Measurements from ENCODE around the gene SNRPN.
"Not testable (repeated sequence)": the region's sequence is repeated elsewhere in the genome, so short reads cannot be mapped to it uniquely, and the experiment has no call there.

SNRPN gene

DNA sequence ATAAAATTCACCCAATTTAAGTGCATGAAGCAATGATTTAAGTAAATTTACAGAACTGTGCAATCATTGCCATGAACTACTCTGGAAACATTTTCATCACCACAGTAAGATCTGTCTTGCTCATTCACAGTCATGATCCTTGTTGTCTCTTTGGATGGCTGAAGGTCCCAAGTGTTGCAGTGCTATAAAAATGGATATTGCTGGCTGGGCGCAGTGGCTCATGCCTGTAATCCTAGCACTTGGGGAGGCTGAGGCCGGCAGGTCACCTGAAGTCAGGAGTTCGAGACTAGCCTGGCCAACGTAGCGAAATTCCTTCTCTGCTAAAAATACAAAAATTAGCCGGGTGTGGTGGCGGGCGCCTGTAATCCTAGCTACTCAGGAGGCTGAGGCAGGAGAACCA lies 17.0 kb downstream of the SNRPN start:
- no peak for DNase-seq

- not testable (repeated sequence) for DNase-seq
These were observed 17.9 kb downstream of the SNRPN start for GRCh38 chr15:24972707-24973106.

DNA sequence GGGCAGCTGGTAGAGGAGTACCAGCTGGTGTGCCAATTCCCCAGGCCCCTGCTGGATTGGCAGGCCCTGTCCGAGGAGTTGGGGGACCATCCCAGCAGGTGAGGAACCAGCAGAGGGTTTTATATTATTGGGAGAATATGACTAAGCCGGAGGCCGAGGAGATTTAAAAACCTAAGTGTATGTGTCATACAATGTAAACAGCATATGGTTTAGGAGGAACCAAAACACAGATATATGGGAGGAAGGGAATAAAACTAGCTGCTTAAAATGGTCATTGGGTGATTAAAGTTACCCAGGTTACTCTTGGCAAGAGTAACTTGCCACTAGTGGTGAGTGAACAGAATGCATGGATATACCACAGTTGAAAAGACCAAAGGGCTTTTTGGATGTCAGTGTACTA lies 22.1 kb downstream of the SNRPN start:
- no peak for DNase-seq

DNA sequence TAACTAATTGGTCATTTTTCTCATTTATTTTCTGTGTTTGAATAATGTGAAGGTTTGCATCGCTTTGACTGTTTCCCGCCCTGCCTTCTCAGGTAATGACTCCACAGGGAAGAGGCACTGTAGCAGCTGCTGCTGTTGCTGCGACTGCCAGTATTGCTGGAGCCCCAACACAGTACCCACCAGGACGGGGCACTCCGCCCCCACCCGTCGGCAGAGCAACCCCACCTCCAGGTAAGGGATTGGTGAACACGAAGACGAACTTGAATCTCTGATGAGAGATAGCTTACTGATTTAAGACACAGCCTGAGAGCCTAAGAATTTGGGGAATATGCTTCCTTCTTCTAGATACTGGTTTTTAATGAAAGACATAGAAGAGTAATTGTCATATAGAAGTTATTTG lies 22.9 kb downstream of the SNRPN start:
- DNase-seq = no peak

DNA sequence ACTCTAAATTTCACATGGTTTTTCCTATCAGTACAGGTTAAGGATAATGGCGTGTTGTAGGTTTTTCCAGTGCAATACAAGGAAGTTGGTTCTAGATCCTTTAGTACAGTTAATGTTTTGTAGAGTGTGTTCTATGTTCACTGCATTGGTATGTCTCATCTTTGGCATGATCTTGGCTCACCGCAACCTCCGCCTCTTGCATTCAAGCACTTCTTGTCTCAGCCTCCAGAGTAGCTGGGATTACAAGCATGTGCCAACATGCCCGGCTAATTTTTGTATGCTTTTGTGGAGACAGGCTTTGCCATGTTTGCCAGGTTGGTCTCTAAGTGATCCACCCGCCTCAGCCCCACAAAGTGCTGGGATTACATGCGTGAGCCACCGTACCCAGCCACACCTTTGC lies 30.4 kb downstream of the SNRPN start:
- no peak for DNase-seq

DNA sequence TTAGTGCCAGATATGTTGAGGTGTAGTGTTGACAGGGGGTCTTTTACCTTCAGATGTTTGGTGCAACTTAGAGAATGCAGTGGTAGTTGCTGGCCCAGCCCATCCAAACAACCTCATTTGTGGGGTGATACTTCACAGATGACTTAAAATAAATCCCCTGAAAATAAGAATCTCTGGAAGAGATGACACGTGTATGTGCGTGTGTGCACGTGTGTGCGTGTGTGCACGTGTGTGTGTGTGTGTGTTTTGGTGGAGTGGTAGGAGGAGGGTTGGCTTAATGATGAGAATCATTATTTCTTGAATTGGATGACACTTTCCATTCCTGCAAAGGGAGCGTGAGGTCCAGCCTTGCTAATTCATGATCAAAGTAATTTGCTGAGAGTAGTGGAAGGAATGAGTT lies 31.9 kb downstream of the SNRPN start:
- no peak for DNase-seq

DNA sequence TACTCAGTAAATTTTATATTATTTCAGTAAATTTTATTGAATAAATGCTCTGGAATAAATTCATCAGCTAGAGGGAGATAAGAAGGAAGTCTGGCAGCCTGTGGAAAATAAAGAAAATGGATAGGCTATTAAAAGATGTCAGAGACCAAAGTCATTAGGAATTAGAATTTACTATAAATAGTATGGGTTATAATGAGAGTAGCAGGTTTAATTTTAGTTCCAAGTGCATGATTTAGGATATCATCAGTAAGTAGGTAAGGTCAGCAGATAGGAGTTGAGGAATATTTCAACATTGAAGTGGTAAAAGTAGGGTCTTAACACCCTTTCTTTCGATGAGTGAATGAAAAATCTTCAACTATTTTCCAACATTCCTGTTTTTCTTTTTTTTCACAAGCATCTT lies 64.6 kb downstream of the SNRPN start:
- no peak for DNase-seq

DNA sequence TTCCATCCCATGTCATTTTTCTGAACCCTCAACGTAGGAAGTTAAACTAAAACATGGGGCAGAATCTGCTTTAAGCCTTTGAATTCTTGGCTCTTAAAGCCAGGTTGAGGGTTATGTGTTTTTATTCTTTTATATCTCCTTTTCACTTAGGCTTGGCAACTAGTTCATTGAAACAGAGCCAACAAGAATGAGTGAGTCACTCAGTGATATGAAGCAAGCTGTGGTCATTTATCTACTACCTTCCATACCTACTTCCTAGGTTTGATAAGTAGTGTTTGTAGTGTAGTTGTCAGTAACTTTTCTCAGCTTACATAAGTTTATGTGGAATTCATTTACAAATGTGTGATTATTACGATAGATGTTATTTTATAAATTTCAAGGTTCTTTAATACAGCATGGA lies 67.4 kb downstream of the SNRPN start:
- DNase-seq = no peak

All from T-helper 9 cell (primary cell).